Activated naive CD4-positive, alpha-beta T cell treated with anti-CD3 and anti-CD28 coated beads, Interleukin-2, amount 50 U/mL, for 16 hours (primary cell): Measurements from ENCODE around the gene BPGM.
"Not testable (repeated sequence)": the region's sequence is repeated elsewhere in the genome, so short reads cannot be mapped to it uniquely, and the experiment has no call there.

Source experiments
- DNase-seq: peaks from one replicate; pipeline ENCODE4 v3.0.0-alpha.2; 2020

The BPGM gene

GRCh38 chr7:134669388-134669787 is 22.7 kb downstream of the BPGM start:
- DNase-seq: no peak

GRCh38 chr7:134669845-134670373 is 23.3 kb downstream of the BPGM start:
- peak; percentile 72 for DNase-seq

GRCh38 chr7:134671609-134672008 is 25.0 kb downstream of the BPGM start:
- DNase-seq: no peak

GRCh38 chr7:134674424-134674823 is 27.8 kb downstream of the BPGM start:
- DNase-seq: no peak

GRCh38 chr7:134676743-134677142 is 30.1 kb downstream of the BPGM start:
- no peak for DNase-seq

- DNase-seq: no peak
These were observed 31.5 kb downstream of the BPGM start for GRCh38 chr7:134678115-134678514.

GRCh38 chr7:134679006-134679405 is 32.4 kb downstream of the BPGM start:
- DNase-seq: no peak

GRCh38 chr7:134684165-134684564 is 37.5 kb downstream of the BPGM start:
- no peak for DNase-seq

GRCh38 chr7:134685250-134685649 is 38.6 kb downstream of the BPGM start:
- DNase-seq: no peak

- no peak for DNase-seq
These were observed 40.1 kb downstream of the BPGM start for GRCh38 chr7:134686786-134687185.

GRCh38 chr7:134689550-134689949 is 42.9 kb downstream of the BPGM start:
- DNase-seq: not testable (repeated sequence)

GRCh38 chr7:134690016-134690415 is 43.4 kb downstream of the BPGM start:
- DNase-seq: no peak

GRCh38 chr7:134690614-134691504 is 44.2 kb downstream of the BPGM start:
- no peak for DNase-seq

GRCh38 chr7:134691546-134692343 is 45.1 kb downstream of the BPGM start:
- no peak for DNase-seq

- DNase-seq: no peak
These were observed 45.7 kb downstream of the BPGM start for GRCh38 chr7:134692344-134692705.

GRCh38 chr7:134693256-134693655 is 46.6 kb downstream of the BPGM start:
- no peak for DNase-seq

- no peak for DNase-seq
These were observed 47.6 kb downstream of the BPGM start for GRCh38 chr7:134694299-134694698.

- no peak for DNase-seq
These were observed 48.1 kb downstream of the BPGM start for GRCh38 chr7:134694767-134695166.

- DNase-seq: no peak
These were observed 48.7 kb downstream of the BPGM start for GRCh38 chr7:134695321-134695860.

- no peak for DNase-seq
These were observed 49.6 kb downstream of the BPGM start for GRCh38 chr7:134696261-134696660.

GRCh38 chr7:134697205-134697886 is 50.7 kb downstream of the BPGM start:
- DNase-seq: no peak

- DNase-seq: no peak
These were observed 51.8 kb downstream of the BPGM start for GRCh38 chr7:134698481-134698880.
